GM10266 (cell line): ENCODE measurements around the gene CAMTA1.

Experiments used
- DNase-seq: peaks from one replicate; pipeline ENCODE4 v3.0.0; 2012; ENCODE audit errors: extremely low spot score
- CTCF ChIP-seq: IDR thresholded peaks from 2 replicates; pipeline ENCODE4 v1.5.1; 2012; ENCODE audit warnings: mild to moderate bottlenecking, low read depth; ENCODE audit not compliant: control insufficient read depth, insufficient read depth; ENCODE audit errors: missing control alignments

Gene CAMTA1

GRCh38 chr1:7070389-7071029, 285.3 kb downstream of the CAMTA1 start:
- DNase-seq = peak; percentile 82
- TF ChIP-seq CTCF = peak; percentile 89

GRCh38 chr1:7076117-7076516, 290.9 kb downstream of the CAMTA1 start:
- TF ChIP-seq CTCF = no peak
- no peak for DNase-seq

DNA sequence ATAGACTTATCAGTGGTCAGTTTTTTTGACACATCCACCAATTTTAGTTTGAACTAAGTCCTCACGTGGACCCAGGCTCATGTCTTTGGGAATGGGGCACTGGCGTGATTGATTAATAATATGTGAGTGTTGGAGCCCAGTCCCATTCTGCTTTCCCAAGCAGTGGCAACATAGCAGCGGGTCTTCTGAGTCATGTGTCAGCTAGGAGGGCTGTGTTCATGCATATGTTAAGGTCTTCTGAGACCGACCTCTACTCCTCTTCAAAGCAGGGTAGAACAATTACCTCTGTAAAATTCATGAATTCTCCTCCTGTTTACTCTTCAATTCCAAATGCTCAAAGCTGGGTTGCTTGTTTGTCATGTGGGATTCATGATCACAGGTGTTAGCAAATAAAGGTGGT, 291.3 kb downstream of the CAMTA1 start:
- no peak for TF ChIP-seq CTCF
- DNase-seq = no peak

- no peak for DNase-seq
- TF ChIP-seq CTCF = no peak
These were observed 291.9 kb downstream of the CAMTA1 start for GRCh38 chr1:7077136-7077535.

DNA sequence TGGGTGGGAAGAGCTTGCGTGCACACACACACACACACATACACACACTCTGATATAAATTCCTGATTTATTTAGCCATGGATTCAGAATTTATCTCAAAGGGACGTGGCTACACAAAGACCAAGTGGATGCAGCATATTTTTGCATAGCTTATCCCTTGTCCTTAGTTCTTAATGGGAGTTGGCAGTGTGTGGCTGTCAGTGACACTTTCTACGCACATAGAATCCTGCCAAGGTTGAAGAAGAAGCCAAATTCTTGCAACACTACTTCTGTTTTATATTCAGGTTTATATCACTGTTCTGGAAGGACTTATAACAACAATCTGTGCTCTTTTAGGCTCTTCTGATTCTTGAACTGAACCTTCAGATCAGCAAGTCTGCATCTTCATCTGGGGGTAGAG, 292.7 kb downstream of the CAMTA1 start:
- DNase-seq = no peak
- no peak for TF ChIP-seq CTCF

- TF ChIP-seq CTCF = no peak
These were observed 294.4 kb downstream of the CAMTA1 start for GRCh38 chr1:7079637-7080036.

GRCh38 chr1:7084232-7084894, 299.1 kb downstream of the CAMTA1 start:
- no peak for DNase-seq
- TF ChIP-seq CTCF = no peak

More at GRCh38 chr1:7079637-7080036, 294.4 kb downstream of the CAMTA1 start:
- DNase-seq = no peak
